IMR-90 (cell line): ENCODE data around the gene ZNF521. TPM values are rescaled to one million over a fixed set of nuclear protein-coding genes. Genes with fewer than 3 reads are reported as not detected.

ENCODE experiments used
- ATAC-seq: fragments of 200-7000 bp; cut with Tn5 transposase; 2 replicates; pipeline ENCODE4 v1.9.1; 2020; ENCODE audit warnings: low read depth, mild to moderate bottlenecking, moderate library complexity
- BruUV-seq: library from RNA; stranded (reverse); fragments of 400-500 nt; replicated peaks from 2 replicates; lab custom pipeline; 2021; lab: Mats Ljungman, UMichigan
- CTCF ChIA-PET: fragments of 300-600 bp; formaldehyde crosslinking; extraction: SDS; loops from one replicate; lab custom pipeline; 2021; ENCODE audit warnings: antibody characterized with exemption; lab: Yijun Ruan, JAX
- POLR2A ChIA-PET: fragments of 300-600 bp; sonication (Branson Sonifier 250); formaldehyde crosslinking; loops from one replicate; lab custom pipeline; 2022; ENCODE audit warnings: antibody characterized with exemption; ENCODE audit not compliant: unreplicated experiment; lab: Charles Lee
- DNase-seq: peaks from one replicate; pipeline ENCODE4 v3.0.0; 2013
- H2AFZ ChIP-seq: replicated peaks from 2 replicates; pipeline ENCODE3; 2013; ENCODE audit warnings: low read length, mild to moderate bottlenecking; ENCODE audit not compliant: poor library complexity
- H2AK5ac ChIP-seq: 2 replicates; pipeline ENCODE4 v1.6.1; 2013; ENCODE audit warnings: low read depth, low read length, inconsistent platforms
- H2AK9ac ChIP-seq: replicated peaks from 2 replicates; pipeline ENCODE3; 2013; ENCODE audit warnings: mild to moderate bottlenecking, low read depth, low read length, moderate library complexity; ENCODE audit not compliant: poor library complexity
- H2BK120ac ChIP-seq: 2 replicates; pipeline ENCODE4 v1.6.1; 2013; ENCODE audit warnings: low read depth, low read length, inconsistent platforms
- H2BK15ac ChIP-seq: 3 replicates; pipeline ENCODE4 v1.6.1; 2013; ENCODE audit warnings: low read depth, low read length, inconsistent platforms
- H2BK20ac ChIP-seq: 2 replicates; pipeline ENCODE4 v1.6.1; 2013; ENCODE audit warnings: low read depth, mild to moderate bottlenecking, inconsistent platforms, low read length, moderate library complexity
- H2BK5ac ChIP-seq: 2 replicates; pipeline ENCODE4 v1.6.1; 2013; ENCODE audit warnings: mild to moderate bottlenecking, low read depth, low read length, inconsistent platforms; ENCODE audit not compliant: poor library complexity, severe bottlenecking
- H3K14ac ChIP-seq: replicated peaks from 2 replicates; pipeline ENCODE4 v1.6.1; 2013; ENCODE audit warnings: low read depth, low read length, inconsistent platforms
- H3K18ac ChIP-seq: 2 replicates; pipeline ENCODE4 v1.6.1; 2013; ENCODE audit warnings: low read depth, low read length, control low read depth
- H3K23ac ChIP-seq: 2 replicates; pipeline ENCODE4 v1.6.1; 2013; ENCODE audit warnings: low read depth, low read length, inconsistent platforms
- H3K27ac ChIP-seq: 2 replicates; pipeline ENCODE4 v1.5.1; 2013; ENCODE audit warnings: mild to moderate bottlenecking, control low read depth, low read length; ENCODE audit not compliant: insufficient read depth
- H3K27me3 ChIP-seq: 2 replicates; pipeline ENCODE4 v1.6.1; 2013; ENCODE audit warnings: low read length; ENCODE audit not compliant: control insufficient read depth, insufficient read depth
- H3K36me3 ChIP-seq: 2 replicates; pipeline ENCODE4 v1.6.1; 2013; ENCODE audit warnings: low read length, mixed read lengths; ENCODE audit not compliant: control insufficient read depth, insufficient read depth
- H3K4ac ChIP-seq: 2 replicates; pipeline ENCODE4 v1.6.1; 2013; ENCODE audit warnings: low read depth, low read length, inconsistent platforms
- H3K4me1 ChIP-seq: 2 replicates; pipeline ENCODE4 v1.6.1; 2013; ENCODE audit warnings: low read length, mixed read lengths; ENCODE audit not compliant: control insufficient read depth, insufficient read depth
- H3K4me2 ChIP-seq: 2 replicates; pipeline ENCODE4 v1.6.1; 2013; ENCODE audit warnings: low read depth, mild to moderate bottlenecking, control low read depth, low read length, moderate library complexity
- H3K4me3 ChIP-seq: 2 replicates; pipeline ENCODE4 v1.5.1; 2013; ENCODE audit warnings: low read depth, mild to moderate bottlenecking, control low read depth, low read length, moderate library complexity; ENCODE audit not compliant: insufficient read depth
- H3K56ac ChIP-seq: 2 replicates; pipeline ENCODE4 v1.6.1; 2013; ENCODE audit warnings: low read length, inconsistent platforms; ENCODE audit not compliant: insufficient read depth; ENCODE audit errors: extremely low read depth
- H3K79me1 ChIP-seq, 2 experiments: 2 replicates each; pipeline ENCODE4 v1.6.1; 2013; ENCODE audit warnings: low read length in 2 of 2, inconsistent platforms in 1 of 2, low read depth in 1 of 2
- H3K9ac ChIP-seq: 2 replicates; pipeline ENCODE4 v1.6.1; 2013; ENCODE audit warnings: low read depth, low read length, control low read depth
- H3K9me1 ChIP-seq: 2 replicates; pipeline ENCODE4 v1.6.1; 2013; ENCODE audit warnings: low read length, inconsistent platforms; ENCODE audit not compliant: insufficient read depth
- H3K9me3 ChIP-seq: 2 replicates; pipeline ENCODE4 v1.6.1; 2013; ENCODE audit warnings: low read length; ENCODE audit not compliant: control insufficient read depth, insufficient read depth
- H4K20me1 ChIP-seq: 2 replicates; pipeline ENCODE4 v1.6.1; 2013; ENCODE audit warnings: low read length, inconsistent platforms; ENCODE audit not compliant: insufficient read depth
- H4K5ac ChIP-seq: 2 replicates; pipeline ENCODE4 v1.6.1; 2013; ENCODE audit warnings: mild to moderate bottlenecking, low read depth, low read length, control low read depth
- H4K8ac ChIP-seq, 2 experiments: 2 replicates each; pipeline ENCODE4 v1.6.1; 2013; ENCODE audit warnings: low read depth in 2 of 2, low read length in 2 of 2, control low read depth in 1 of 2, inconsistent platforms in 1 of 2
- H4K91ac ChIP-seq: 2 replicates; pipeline ENCODE4 v1.6.1; 2013; ENCODE audit warnings: low read depth, low read length, inconsistent platforms; ENCODE audit not compliant: insufficient read depth
- CHD1 ChIP-seq: IDR thresholded peaks from 2 replicates; pipeline ENCODE4 v1.6.1; 2012; ENCODE audit warnings: low read depth, low read length, improper control_type of control experiment
- ELK1 ChIP-seq: fragments of 150-350 bp; IDR thresholded peaks from 2 replicates; pipeline ENCODE4 v1.6.1; 2016; ENCODE audit warnings: low read depth, mild to moderate bottlenecking, low read length, moderate library complexity, borderline replicate concordance
- MAFK ChIP-seq: IDR thresholded peaks from 2 replicates; pipeline ENCODE4 v1.6.1; 2012; ENCODE audit warnings: low read depth, low read length, improper control_type of control experiment
- POLR2A ChIP-seq: IDR thresholded peaks from 2 replicates; pipeline ENCODE4 v1.6.1; 2012; ENCODE audit warnings: mild to moderate bottlenecking, low read depth, low read length
- WGBS, 2 experiments: methylation state at CpG; one replicate each; pipeline versions ENCODE4 v1.1.5 to v1.1.7; 2013; ENCODE audit warnings: missing lambda C conversion rate in 2 of 2; ENCODE audit not compliant: insufficient read length in 1 of 2; ENCODE audit errors: extremely low coverage in 2 of 2; 5-methylcytosine and 5-hydroxymethylcytosine counted together
- dilution Hi-C: fragments of 300-500 bp; cut with HindIII; formaldehyde crosslinking; loops from one replicate; pipeline ENCODE4 v1.14.3; 2018; ENCODE audit warnings: low sequenced_read_pairs; ENCODE audit not compliant: unreplicated experiment
- in situ Hi-C: fragments of 300-500 bp; cut with MboI; formaldehyde crosslinking; loops from 3 replicates; pipeline ENCODE4 v1.14.3; 2019; ENCODE audit warnings: low sequenced_read_pairs, inconsistent platforms, mixed read lengths
- intact Hi-C: fragments of 100-400 bp; cut with micrococcal nuclease; formaldehyde crosslinking; loops from 2 replicates; pipeline ENCODE4 v1.10.0; 2022
- polyA plus RNA-seq, 3 experiments: library from polyadenylated mRNA; depleted of rRNA; stranded (reverse); fragments of >200 nt; gene quantifications; 2 replicates each; pipeline ENCODE4 v1.2.3, GENCODE V29; 2012; ENCODE audit warnings: low replicate concordance in 1 of 3
- total RNA-seq: library from RNA; depleted of rRNA; stranded (reverse); fragments of >200 nt; gene quantifications from 2 replicates; pipeline ENCODE4 v1.2.3, GENCODE V29; 2012
- TF ChIP-seq, protein P1 (sequence below): fragments of 150-350 bp; IDR thresholded peaks from 2 replicates; pipeline ENCODE4 v1.6.1; 2017; ENCODE audit warnings: mild to moderate bottlenecking, antibody characterized with exemption, low read length, low read depth

Gene ZNF521
- total and polyA plus RNA-seq, 2 of the 4 experiments (the other 2 are of a cell fraction), result 21.5 to 59.3 TPM

- H3K27me3 ChIP-seq, result peaks cover 1% of the 10 kb centered on the region; the same call in 1 of the 2 replicates
- no peak overlapping the region for H3K23ac ChIP-seq
- no peak overlapping the region for H2BK5ac ChIP-seq
- H2BK15ac ChIP-seq, result no peak overlapping the region
- H3K4me3 ChIP-seq, result no peak overlapping the region
- BruUV-seq, result no TSS peak
- H3K36me3 ChIP-seq, result no peaks in the 10 kb centered on the region
- ATAC-seq (no peak), DNase-seq (no peak)
- H4K91ac ChIP-seq, result no peak overlapping the region
- no peak overlapping the region for H3K9ac ChIP-seq
- no peak overlapping the region for H3K14ac ChIP-seq
- no peaks in the 10 kb centered on the region for H3K9me3 ChIP-seq
- H2AK5ac ChIP-seq, result no peak overlapping the region
- no peak overlapping the region for H3K18ac ChIP-seq
- no peaks in the 10 kb centered on the region for H3K79me1 ChIP-seq
- no peak overlapping the region for H4K5ac ChIP-seq
- no peak overlapping the region for H2BK20ac ChIP-seq
- H2AK9ac ChIP-seq, result no peak overlapping the region
- ChIA-PET CTCF (no interaction called here), POLR2A (no interaction called here)
- H3K27ac ChIP-seq, result no peak overlapping the region
- in situ Hi-C loops (loop anchor here (25.0 kb wide), 1 partner anchor 472 kb away; no protein-coding TSS in a partner anchor), intact Hi-C loops (no loop called here), dilution Hi-C loops (no loop called here)
- WGBS, 2 experiments, result no CpG with 5 or more reads among the region's 3 CpGs
- no peak overlapping the region for H2AFZ ChIP-seq
- H3K4me1 ChIP-seq, result no peaks in the 10 kb centered on the region
- no peak overlapping the region for H2BK120ac ChIP-seq
- no peak for TF ChIP-seq ELK1
- TF ChIP-seq, protein P1, sequence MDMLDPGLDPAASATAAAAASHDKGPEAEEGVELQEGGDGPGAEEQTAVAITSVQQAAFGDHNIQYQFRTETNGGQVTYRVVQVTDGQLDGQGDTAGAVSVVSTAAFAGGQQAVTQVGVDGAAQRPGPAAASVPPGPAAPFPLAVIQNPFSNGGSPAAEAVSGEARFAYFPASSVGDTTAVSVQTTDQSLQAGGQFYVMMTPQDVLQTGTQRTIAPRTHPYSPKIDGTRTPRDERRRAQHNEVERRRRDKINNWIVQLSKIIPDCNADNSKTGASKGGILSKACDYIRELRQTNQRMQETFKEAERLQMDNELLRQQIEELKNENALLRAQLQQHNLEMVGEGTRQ, result no peak
- no peak for TF ChIP-seq CHD1
- no peak for TF ChIP-seq POLR2A
- no peak for TF ChIP-seq MAFK
- H4K20me1 ChIP-seq, result no peaks in the 10 kb centered on the region
- H4K8ac ChIP-seq, result no peak overlapping the region
- no peak overlapping the region for H3K4ac ChIP-seq
- no peaks in the 10 kb centered on the region for H3K9me1 ChIP-seq
- H3K4me2 ChIP-seq, result no peak overlapping the region
- no peak overlapping the region for H3K56ac ChIP-seq
These were observed 13.3 kb upstream of the ZNF521 start for GRCh38 chr18:25365242-25365641.
